Peyer's patch (tissue), 4 donors: ENCODE measurements around the gene UBLCP1.
"Not testable (repeated sequence)": the region's sequence is repeated elsewhere in the genome, so short reads cannot be mapped to it uniquely, and the experiment has no call there.

Experiments
- CTCF ChIP-seq, 6 experiments: fragments of 450-650 bp in 4 of 6; fragments of 200-600 bp in 2 of 6; sonication (generic) in 1 of 6; IDR thresholded peaks; one replicate each; pipeline ENCODE4 v1.5.1; 2017 to 2019; ENCODE audit warnings: antibody characterized with exemption in 6 of 6, mild to moderate bottlenecking in 3 of 6, moderate library complexity in 1 of 6
- POLR2A ChIP-seq, 2 donors: fragments of 450-650 bp; IDR thresholded peaks; one replicate each; pipeline ENCODE4 v1.5.1; 2017; ENCODE audit warnings: antibody characterized with exemption in 2 of 2, mild to moderate bottlenecking in 2 of 2, moderate library complexity in 2 of 2

GRCh38 chr5:159228097-159228496 is 35.0 kb upstream of the UBLCP1 start:
- not testable (repeated sequence) for TF ChIP-seq CTCF, POLR2A (IDR thresholded peaks at IDR 0.05)
